Activated CD4-positive, alpha-beta memory T cell treated with anti-CD3 and anti-CD28 coated beads, Interleukin-2, amount 10 ng/mL, durations not matched to agents 7 days and 5 days (primary cell): ENCODE measurements around the gene CYP26B1. TPM values are rescaled to one million over a fixed set of nuclear protein-coding genes. Genes with fewer than 3 reads are reported as not detected.

Experiments
- CTCF ChIA-PET: fragments of 350-600 bp; sonication (Branson Sonifier 250); formaldehyde crosslinking; loops from one replicate; lab custom pipeline; 2021; ENCODE audit warnings: antibody characterized with exemption, inconsistent platforms; lab: Charles Lee
- POLR2A ChIA-PET: fragments of 350-600 bp; sonication (Branson Sonifier 250); formaldehyde crosslinking; loops from one replicate; lab custom pipeline; 2021; ENCODE audit warnings: antibody characterized with exemption; lab: Charles Lee
- DNase-seq: peaks from one replicate; pipeline ENCODE4 v3.0.0-alpha.2; 2020
- H3K27ac Mint-ChIP-seq: one replicate; pipeline ENCODE4 v1.8.0; 2021; ENCODE audit warnings: mild to moderate bottlenecking, mixed read lengths
- H3K27me3 Mint-ChIP-seq: one replicate; pipeline ENCODE4 v1.8.0; 2021; ENCODE audit warnings: mixed read lengths
- H3K36me3 Mint-ChIP-seq: one replicate; pipeline ENCODE4 v1.8.0; 2021; ENCODE audit warnings: low read depth, mixed read lengths
- H3K4me1 Mint-ChIP-seq: one replicate; pipeline ENCODE4 v1.8.0; 2021; ENCODE audit warnings: mixed read lengths
- H3K4me3 Mint-ChIP-seq: one replicate; pipeline ENCODE4 v1.8.0; 2021; ENCODE audit warnings: mild to moderate bottlenecking, mixed read lengths
- H3K9me3 Mint-ChIP-seq: one replicate; pipeline ENCODE4 v1.8.0; 2021; ENCODE audit warnings: mixed read lengths
- total RNA-seq, 2 experiments: library from RNA; stranded (reverse); gene quantifications; one replicate each; pipeline ENCODE4 v1.2.3, GENCODE V29; 2021

Gene CYP26B1
- total RNA-seq, 2 experiments from 2014 or later = not detected

DNA sequence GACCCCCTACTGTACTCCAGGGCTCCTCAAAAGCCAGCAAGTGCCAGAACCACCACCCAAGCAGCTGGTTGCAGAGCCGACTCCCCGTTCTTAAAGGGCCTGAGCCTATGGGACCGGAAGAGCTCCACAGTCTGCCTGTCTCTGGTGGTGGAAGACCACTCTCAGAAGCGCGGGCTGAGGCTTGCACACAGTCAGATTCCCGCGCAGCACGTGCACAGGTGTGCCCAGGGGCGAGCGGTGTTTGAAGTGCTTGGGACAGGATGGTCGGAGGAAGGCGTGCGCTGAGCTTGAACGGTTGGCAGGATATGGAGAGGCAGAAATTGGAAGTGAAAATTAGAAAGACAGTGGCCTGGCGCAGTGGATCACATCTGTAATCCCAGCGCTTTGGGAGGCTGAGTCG is 64.8 kb downstream of the CYP26B1 start:
- POLR2A ChIA-PET = no interaction called here
- DNase-seq = no peak
- H3K9me3 Mint-ChIP-seq = no peaks in the 10 kb centered on the region
- no peaks in the 10 kb centered on the region for H3K4me1 Mint-ChIP-seq
- H3K4me3 Mint-ChIP-seq = no peak overlapping the region
- H3K27me3 Mint-ChIP-seq = no peaks in the 10 kb centered on the region
- no peak overlapping the region for H3K27ac Mint-ChIP-seq
- no peaks in the 10 kb centered on the region for H3K36me3 Mint-ChIP-seq
- CTCF ChIA-PET = no interaction called here

DNA sequence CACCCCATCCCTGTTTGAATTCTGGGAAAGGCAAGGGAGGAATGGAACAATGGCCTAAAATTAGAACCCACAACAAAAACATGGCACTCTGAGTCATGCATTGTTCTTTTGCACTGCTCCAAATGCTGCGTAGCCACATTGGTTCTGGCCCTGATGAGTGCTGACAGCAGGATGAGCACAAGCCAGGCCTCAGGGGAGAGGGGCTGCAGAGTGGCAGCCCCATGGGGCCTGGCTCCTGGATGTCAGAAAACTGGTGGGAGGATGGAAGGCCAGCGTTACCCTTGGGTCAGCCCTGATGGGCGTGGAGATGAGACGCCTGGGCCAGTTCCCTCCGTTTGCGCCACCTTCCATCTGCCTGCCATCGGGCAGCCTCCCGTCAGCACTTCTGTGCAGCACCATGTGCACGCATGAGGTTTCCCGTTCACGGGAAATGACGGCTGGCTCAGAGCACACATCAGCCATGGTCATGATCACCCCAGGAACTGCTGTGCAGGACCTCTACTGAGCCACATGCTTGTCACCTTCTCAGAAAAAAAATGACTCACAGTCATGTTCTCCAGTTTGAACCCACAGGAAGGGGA is 65.6 kb downstream of the CYP26B1 start:
- no peak overlapping the region for H3K4me3 Mint-ChIP-seq
- no peaks in the 10 kb centered on the region for H3K27me3 Mint-ChIP-seq
- no peak overlapping the region for H3K27ac Mint-ChIP-seq
- H3K4me1 Mint-ChIP-seq = no peaks in the 10 kb centered on the region
- POLR2A ChIA-PET = no interaction called here
- DNase-seq = no peak
- no peaks in the 10 kb centered on the region for H3K9me3 Mint-ChIP-seq
- CTCF ChIA-PET = no interaction called here
- no peaks in the 10 kb centered on the region for H3K36me3 Mint-ChIP-seq

DNA sequence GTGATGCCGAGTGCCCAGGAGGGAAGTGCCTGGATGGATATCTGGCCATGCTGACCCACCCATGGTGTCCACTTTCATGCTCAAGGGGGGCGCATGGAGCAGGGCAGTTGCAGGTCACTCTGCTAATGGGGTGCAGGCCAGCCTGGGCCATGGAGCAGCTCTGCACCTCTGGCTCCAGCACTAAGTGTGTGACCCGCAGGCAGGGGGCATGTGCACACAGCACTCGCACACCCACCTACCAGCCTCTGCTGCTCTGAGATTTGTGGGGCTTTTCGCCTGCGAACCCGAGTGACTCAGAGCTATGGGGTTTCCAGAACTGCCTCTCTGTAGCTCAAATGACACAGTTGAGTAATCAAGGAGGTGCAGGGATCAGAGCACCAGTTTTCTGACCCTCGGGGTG is 66.2 kb downstream of the CYP26B1 start:
- POLR2A ChIA-PET = no interaction called here
- no peak for DNase-seq
- no peak overlapping the region for H3K4me3 Mint-ChIP-seq

DNA sequence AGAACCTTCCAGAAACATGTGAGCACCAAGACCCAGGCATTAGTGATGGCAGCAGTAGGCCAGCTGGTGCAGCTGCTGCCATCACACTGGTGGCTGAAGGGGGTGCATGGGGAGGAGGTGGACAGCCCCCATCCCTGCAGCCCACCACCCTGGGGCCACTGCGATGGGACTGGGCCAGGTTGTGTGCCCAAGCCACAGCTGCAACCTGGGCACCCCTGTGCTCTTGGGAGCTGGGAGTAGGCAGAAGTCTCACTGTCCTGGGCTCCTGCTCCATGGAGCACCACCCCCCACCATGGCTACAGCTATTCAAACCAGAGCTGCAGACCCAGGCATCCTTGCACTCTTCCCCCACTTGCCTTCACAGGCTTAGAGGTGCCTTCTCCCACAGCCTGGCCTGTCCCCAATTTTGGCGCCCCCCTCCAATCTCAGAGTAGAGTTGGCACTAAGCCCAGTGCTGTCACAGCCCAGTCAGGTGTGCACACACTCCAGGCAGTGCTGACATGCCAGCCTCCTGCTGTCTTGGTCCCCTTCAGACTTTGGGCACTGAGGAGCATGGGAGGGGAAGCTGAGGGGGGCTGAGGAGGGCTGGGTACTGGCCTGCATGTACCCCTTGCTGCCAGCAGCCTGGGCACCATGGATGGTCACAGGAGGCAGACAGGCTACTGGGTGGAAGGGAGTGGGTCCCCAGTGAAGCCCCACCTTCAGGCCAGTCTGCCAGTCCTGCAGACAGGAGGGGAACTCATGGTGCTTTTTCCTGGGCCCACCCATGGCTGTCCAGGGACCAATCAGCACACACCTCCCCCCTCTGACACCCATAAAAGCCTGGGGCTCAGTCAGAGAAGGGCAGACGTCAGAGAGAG is 67.1 kb downstream of the CYP26B1 start:
- H3K36me3 Mint-ChIP-seq = no peaks in the 10 kb centered on the region
- ChIA-PET POLR2A (no interaction called here), CTCF (no interaction called here)
- H3K4me3 Mint-ChIP-seq = no peak overlapping the region
- no peaks in the 10 kb centered on the region for H3K4me1 Mint-ChIP-seq
- H3K27me3 Mint-ChIP-seq = no peaks in the 10 kb centered on the region
- no peak overlapping the region for H3K27ac Mint-ChIP-seq
- H3K9me3 Mint-ChIP-seq = peaks cover 2% of the 10 kb centered on the region
- no peak for DNase-seq

More for the DNA sequence above, 66.2 kb downstream of the CYP26B1 start:
- CTCF ChIA-PET = no interaction called here
- no peaks in the 10 kb centered on the region for H3K4me1 Mint-ChIP-seq
- no peak overlapping the region for H3K27ac Mint-ChIP-seq
- H3K9me3 Mint-ChIP-seq = no peaks in the 10 kb centered on the region
- H3K36me3 Mint-ChIP-seq = no peaks in the 10 kb centered on the region
- H3K27me3 Mint-ChIP-seq = no peaks in the 10 kb centered on the region
